Fibroblast of lung (primary cell): ENCODE results near the gene ATP11C. TPM values are rescaled to one million over a fixed set of nuclear protein-coding genes. Genes with fewer than 3 reads are reported as not detected.

Source experiments
- DNase-seq, 2 donors: peaks; one replicate each; pipeline versions ENCODE4 v3.0.0 to v3.0.0-alpha.2; 2010; ENCODE audit warnings: low read depth in 2 of 2
- H2AFZ ChIP-seq: 2 replicates; pipeline ENCODE4 v1.5.1; 2012; ENCODE audit warnings: low read length, control low read depth, inconsistent platforms
- H3K27ac ChIP-seq: 2 replicates; pipeline ENCODE4 v1.5.1; 2011; ENCODE audit warnings: low read length, control low read depth; ENCODE audit not compliant: insufficient read depth
- H3K27me3 ChIP-seq: 2 replicates; pipeline ENCODE4 v1.5.1; 2011; ENCODE audit warnings: mild to moderate bottlenecking, low read length; ENCODE audit not compliant: control insufficient read depth, insufficient read depth
- H3K36me3 ChIP-seq: 2 replicates; pipeline ENCODE4 v1.5.1; 2011; ENCODE audit warnings: low read length; ENCODE audit not compliant: control insufficient read depth, insufficient read depth
- H3K4me1 ChIP-seq: 2 replicates; pipeline ENCODE4 v1.5.1; 2011; ENCODE audit warnings: low read length; ENCODE audit not compliant: control insufficient read depth, insufficient read depth; ENCODE audit errors: extremely low read depth
- H3K4me2 ChIP-seq: 2 replicates; pipeline ENCODE4 v1.5.1; 2011; ENCODE audit warnings: low read length, control low read depth; ENCODE audit not compliant: insufficient read depth; ENCODE audit errors: extremely low read depth
- H3K4me3 ChIP-seq, 4 experiments: fragments of 200-600 bp in 1 of 4; sonication (generic) in 1 of 4; replicated peaks in 1 of 4; 2 replicates each; pipeline ENCODE4 v1.5.1; 2011 to 2016; ENCODE audit warnings: low read length in 4 of 4, low read depth in 3 of 4, mild to moderate bottlenecking in 3 of 4, control low read depth in 2 of 4, inconsistent platforms in 1 of 4, mixed read lengths in 1 of 4; ENCODE audit not compliant: insufficient read depth in 1 of 4; ENCODE audit errors: control extremely low read depth in 1 of 4
- H3K79me2 ChIP-seq: 2 replicates; pipeline ENCODE4 v1.5.1; 2012; ENCODE audit warnings: mild to moderate bottlenecking, low read length, inconsistent platforms; ENCODE audit not compliant: control insufficient read depth, insufficient read depth
- H3K9ac ChIP-seq: 2 replicates; pipeline ENCODE4 v1.5.1; 2011; ENCODE audit warnings: mild to moderate bottlenecking, low read length, control low read depth; ENCODE audit not compliant: insufficient read depth
- H3K9me3 ChIP-seq: 2 replicates; pipeline ENCODE4 v1.5.1; 2012; ENCODE audit warnings: low read depth, low read length; ENCODE audit not compliant: control insufficient read depth, insufficient read depth
- H4K20me1 ChIP-seq: 2 replicates; pipeline ENCODE4 v1.5.1; 2011; ENCODE audit warnings: low read length; ENCODE audit not compliant: control insufficient read depth, insufficient read depth; ENCODE audit errors: extremely low read depth
- EZH2 ChIP-seq: IDR thresholded peaks from 2 replicates; pipeline ENCODE4 v1.5.1; 2012; ENCODE audit warnings: low read length, control low read depth, mild to moderate bottlenecking; ENCODE audit errors: missing control alignments
- polyA plus RNA-seq, 2 donors: library from polyadenylated mRNA; depleted of rRNA in 1 of 2; stranded (reverse) in 1 of 2; unstranded in 1 of 2; fragments of >200 nt; gene quantifications; 2 replicates each; pipeline ENCODE4 v1.2.1, GENCODE V29; 2011 to 2012; ENCODE audit warnings: missing spikeins in 1 of 2
- total RNA-seq: library from RNA; depleted of rRNA; stranded (reverse); fragments of >200 nt; gene quantifications from 2 replicates; pipeline ENCODE4 v1.2.1, GENCODE V29; 2014
- TF ChIP-seq, protein P1 (sequence below), 2 donors: IDR thresholded peaks in 1 of 2; conservative IDR thresholded peaks in 1 of 2; 1 replicate in 1 of 2; 2 replicates in 1 of 2; pipeline ENCODE4 v1.5.1; 2011 to 2012; ENCODE audit warnings: low read length in 2 of 2, control low read depth in 1 of 2, inconsistent platforms in 1 of 2, low read depth in 1 of 2, mild to moderate bottlenecking in 1 of 2

The ATP11C gene
- total and polyA plus RNA-seq, 2 donors (not counting 1 experiment from before 2014, with no cell fraction given), result 47.7 to 68.0 TPM

DNA sequence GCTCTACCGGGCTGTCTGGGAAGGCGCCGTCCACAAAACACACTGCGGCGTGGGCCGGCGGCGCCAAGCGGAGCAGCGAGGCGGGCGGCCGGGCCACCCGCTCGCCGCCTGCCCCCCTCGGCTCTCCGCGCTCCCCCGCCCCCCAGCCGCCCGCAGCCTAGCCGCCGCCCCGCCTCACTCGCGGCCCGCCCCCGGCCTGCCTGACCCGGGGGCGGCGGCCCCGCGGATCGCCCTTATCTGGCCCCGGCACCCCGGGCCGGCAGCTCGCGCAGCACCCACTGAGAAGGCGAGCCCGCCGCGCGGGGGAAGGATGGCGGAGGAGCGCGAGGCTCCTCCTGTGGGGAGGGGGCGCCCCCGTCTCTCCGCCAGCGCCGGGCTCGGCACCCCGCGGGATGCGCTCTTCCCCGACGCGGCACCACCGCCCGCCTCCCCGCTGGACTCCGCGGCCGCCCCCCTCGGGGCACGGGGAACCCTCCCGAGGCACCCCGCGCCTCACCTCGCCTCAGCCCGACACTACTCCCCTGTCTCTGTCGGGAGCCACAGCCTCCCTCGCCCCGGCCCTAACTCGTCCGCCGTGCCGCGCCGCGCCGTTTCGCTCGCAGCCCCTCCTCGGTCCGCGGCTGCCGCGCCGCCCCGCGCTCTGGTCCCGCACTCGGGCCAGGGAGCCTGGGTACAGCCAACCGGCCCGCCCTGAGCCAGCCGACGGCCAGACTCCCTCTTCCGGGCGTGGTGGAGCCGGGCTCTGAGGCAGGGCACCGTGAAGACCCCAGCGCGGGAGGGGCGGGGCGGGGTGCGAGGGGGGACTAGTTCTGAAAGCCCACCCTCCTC is 566 bp downstream of the ATP11C start:
- Histone ChIP-seq H4K20me1 (no peaks in the 10 kb centered on the region), H3K27ac (peak overlapping the region; percentile 89), H3K4me1 (no peaks in the 10 kb centered on the region), H2AFZ (no peak overlapping the region), H3K9me3 (no peaks in the 10 kb centered on the region), H3K27me3 (no peaks in the 10 kb centered on the region), H3K4me3 (peak overlapping the region; percentile 58 to 82 (median 66)), H3K79me2 (peaks cover 30% of the 10 kb centered on the region), H3K4me2 (no peak overlapping the region), H3K9ac (peak overlapping the region; percentile 82), H3K36me3 (no peaks in the 10 kb centered on the region)
- TF ChIP-seq, protein P1, sequence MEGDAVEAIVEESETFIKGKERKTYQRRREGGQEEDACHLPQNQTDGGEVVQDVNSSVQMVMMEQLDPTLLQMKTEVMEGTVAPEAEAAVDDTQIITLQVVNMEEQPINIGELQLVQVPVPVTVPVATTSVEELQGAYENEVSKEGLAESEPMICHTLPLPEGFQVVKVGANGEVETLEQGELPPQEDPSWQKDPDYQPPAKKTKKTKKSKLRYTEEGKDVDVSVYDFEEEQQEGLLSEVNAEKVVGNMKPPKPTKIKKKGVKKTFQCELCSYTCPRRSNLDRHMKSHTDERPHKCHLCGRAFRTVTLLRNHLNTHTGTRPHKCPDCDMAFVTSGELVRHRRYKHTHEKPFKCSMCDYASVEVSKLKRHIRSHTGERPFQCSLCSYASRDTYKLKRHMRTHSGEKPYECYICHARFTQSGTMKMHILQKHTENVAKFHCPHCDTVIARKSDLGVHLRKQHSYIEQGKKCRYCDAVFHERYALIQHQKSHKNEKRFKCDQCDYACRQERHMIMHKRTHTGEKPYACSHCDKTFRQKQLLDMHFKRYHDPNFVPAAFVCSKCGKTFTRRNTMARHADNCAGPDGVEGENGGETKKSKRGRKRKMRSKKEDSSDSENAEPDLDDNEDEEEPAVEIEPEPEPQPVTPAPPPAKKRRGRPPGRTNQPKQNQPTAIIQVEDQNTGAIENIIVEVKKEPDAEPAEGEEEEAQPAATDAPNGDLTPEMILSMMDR (conservative IDR thresholded peaks at IDR 0.05 in 1 of 2, IDR thresholded peaks at IDR 0.05 in 1 of 2; ENCODE audit: low read depth in 1 of 2, low read length in 2 of 2), result no peak
- TF ChIP-seq EZH2, result no peak
- DNase-seq, result peak; percentile 30 to 36

DNA sequence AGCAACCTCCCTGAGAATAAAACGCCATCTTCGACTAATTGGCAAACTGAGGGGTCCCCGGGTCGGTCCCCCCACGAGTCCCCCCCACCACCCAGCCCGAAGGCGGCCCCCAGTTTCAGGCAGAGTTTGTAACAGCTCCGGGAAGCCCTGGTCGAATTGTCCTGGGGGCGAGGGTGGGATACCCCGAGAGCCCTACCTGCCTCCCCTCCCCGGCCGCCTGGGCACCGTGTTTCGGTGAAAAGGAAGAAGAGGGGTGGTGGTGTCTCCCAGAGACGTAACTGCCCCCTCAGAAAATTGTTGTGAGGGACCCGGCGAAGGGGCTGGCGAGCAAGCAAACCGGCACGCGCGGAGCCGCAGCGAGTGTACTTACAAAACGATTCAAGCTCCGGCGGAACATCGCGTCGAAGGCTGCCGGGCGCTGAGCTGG is 1.2 kb downstream of the ATP11C start:
- Histone ChIP-seq H3K79me2 (peaks cover 35% of the 10 kb centered on the region), H3K27ac (peak overlapping the region; percentile 80)

More for the DNA sequence above, 1.2 kb downstream of the ATP11C start:
- no peaks in the 10 kb centered on the region for H3K9me3 ChIP-seq
- H3K4me3 ChIP-seq, result peak overlapping the region; percentile 58 to 82 (median 66)
- peak overlapping the region; percentile 13 for H3K4me2 ChIP-seq
- TF ChIP-seq, protein P1 (conservative IDR thresholded peaks at IDR 0.05 in 1 of 2, IDR thresholded peaks at IDR 0.05 in 1 of 2; ENCODE audit: low read depth in 1 of 2, low read length in 2 of 2), result no peak
- no peak for TF ChIP-seq EZH2
- DNase-seq, result no peak
- H3K27me3 ChIP-seq, result no peaks in the 10 kb centered on the region
- H3K9ac ChIP-seq, result peak overlapping the region; percentile 71
- no peaks in the 10 kb centered on the region for H4K20me1 ChIP-seq
- H2AFZ ChIP-seq, result peak overlapping the region; percentile 9
- no peaks in the 10 kb centered on the region for H3K36me3 ChIP-seq
- H3K4me1 ChIP-seq, result no peaks in the 10 kb centered on the region
